H7 (cell line): ENCODE measurements around the gene ELP5. TPM values are rescaled to one million over a fixed set of nuclear protein-coding genes. Genes with fewer than 3 reads are reported as not detected.

ENCODE experiments used
- DNase-seq: peaks from one replicate; pipeline ENCODE4 v3.0.0; 2012
- H3K27me3 ChIP-seq: 2 replicates; pipeline ENCODE4 v1.6.0; 2011; ENCODE audit warnings: mild to moderate bottlenecking, low read length; ENCODE audit not compliant: control insufficient read depth, insufficient read depth
- H3K36me3 ChIP-seq: replicated peaks from 2 replicates; pipeline ENCODE4 v1.5.1; 2011; ENCODE audit warnings: low read length; ENCODE audit not compliant: control insufficient read depth, insufficient read depth
- H3K4me3 ChIP-seq: 2 replicates; pipeline ENCODE4 v1.5.1; 2011; ENCODE audit warnings: low read depth, mild to moderate bottlenecking, control low read depth, low read length, moderate library complexity; ENCODE audit not compliant: insufficient read depth
- total RNA-seq: library from RNA; depleted of rRNA; stranded (reverse); fragments of >200 nt; shearing (Covaris generic); gene quantifications from 2 replicates; pipeline ENCODE4 v1.2.3, GENCODE V29; 2014; rRNA removed

Gene ELP5
- total RNA-seq, 1 experiment from 2014 or later = 77.4 TPM

DNA sequence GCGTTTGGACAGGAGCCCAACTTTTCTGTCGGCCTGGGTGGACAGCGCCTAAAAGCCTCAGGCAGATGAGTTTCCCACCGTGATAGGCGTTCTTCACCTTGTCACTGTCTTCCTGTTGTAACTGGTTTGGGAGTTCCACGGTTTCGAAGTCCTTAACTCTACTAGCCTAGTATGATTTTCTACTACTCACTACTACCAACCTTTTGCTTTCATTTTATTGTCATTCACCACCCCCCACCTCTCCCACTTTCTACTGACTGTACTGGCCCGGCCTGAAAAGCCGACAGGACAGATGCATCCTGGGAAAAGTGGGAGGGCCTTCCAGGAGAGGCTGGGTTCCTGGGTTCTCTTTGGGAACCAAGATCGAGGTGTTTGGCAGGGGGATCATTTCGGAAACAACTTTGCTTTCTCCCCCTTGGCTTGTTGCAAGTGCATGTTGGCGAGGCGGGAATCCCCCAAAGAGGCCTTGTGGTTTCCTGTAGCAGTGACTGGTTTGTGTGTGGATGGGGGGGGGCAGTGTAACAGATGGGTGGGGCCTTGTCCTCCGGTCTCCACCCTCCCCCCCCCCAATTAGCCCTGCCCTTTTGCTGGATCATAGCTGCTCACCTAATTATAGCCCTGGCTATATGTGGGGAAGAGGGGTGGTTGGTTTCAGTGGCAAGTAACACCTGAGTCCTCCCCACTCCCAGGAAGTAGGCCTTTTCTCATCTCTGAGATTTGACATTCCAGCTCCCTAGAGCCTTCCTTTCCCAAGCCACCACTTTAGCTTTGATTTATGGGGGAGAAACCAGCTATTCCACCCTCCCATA, 56.8 kb downstream of the ELP5 start:
- peaks cover 32% of the 10 kb centered on the region for H3K36me3 ChIP-seq
- DNase-seq = peak; percentile 88
- peak overlapping the region; percentile 90 for H3K4me3 ChIP-seq
- H3K27me3 ChIP-seq = no peaks in the 10 kb centered on the region

Other genes with a start within 250 kb of the ELP5 start
- gene RNASEK, start 239.6 kb upstream of the ELP5 start, total RNA-seq = 180 and 238 TPM in 2 replicates
- 4.9 and 8.3 TPM in 2 replicates for gene BCL6B, start 229.2 kb upstream of the ELP5 start, total RNA-seq
- 0.37 and 0.48 TPM in 2 replicates for gene SLC16A13, start 216.2 kb upstream of the ELP5 start, total RNA-seq
- 0.24 and 0.37 TPM in 2 replicates for gene SLC16A11, start 208.1 kb upstream of the ELP5 start, total RNA-seq
- not detected in 2 replicates for gene CLEC10A, start 172.0 kb upstream of the ELP5 start, total RNA-seq
- not detected in 2 replicates for gene ASGR2, start 137.4 kb upstream of the ELP5 start, total RNA-seq
- 12.3 and 15.4 TPM in 2 replicates for gene ASGR1, start 72.8 kb upstream of the ELP5 start, total RNA-seq
- gene DLG4, start 32.4 kb upstream of the ELP5 start, total RNA-seq = 21.0 and 27.6 TPM in 2 replicates
- gene ACADVL, start 32.3 kb upstream of the ELP5 start, total RNA-seq = 362 and 410 TPM in 2 replicates
- 75.0 and 90.9 TPM in 2 replicates for gene DVL2, start 17.7 kb upstream of the ELP5 start, total RNA-seq
- gene PHF23, start 12.8 kb upstream of the ELP5 start, total RNA-seq = 54.9 and 56.2 TPM in 2 replicates
- gene GABARAP, start 9.8 kb upstream of the ELP5 start, total RNA-seq = 185 and 231 TPM in 2 replicates
- gene CTDNEP1, start 481 bp upstream of the ELP5 start, total RNA-seq = 58.8 and 59.9 TPM in 2 replicates
- gene CLDN7, start 10.3 kb downstream of the ELP5 start, total RNA-seq = 30.8 and 40.8 TPM in 2 replicates
- 3.8 and 6.6 TPM in 2 replicates for gene SLC2A4, start 29.5 kb downstream of the ELP5 start, total RNA-seq
- 12.2 and 21.8 TPM in 2 replicates for gene YBX2, start 42.4 kb downstream of the ELP5 start, total RNA-seq
- gene EIF5A, start 55.4 kb downstream of the ELP5 start, total RNA-seq = 865 and 1,116 TPM in 2 replicates
- 52.8 and 60.2 TPM in 2 replicates for gene GPS2, start 63.1 kb downstream of the ELP5 start, total RNA-seq
- gene NEURL4, start 77.1 kb downstream of the ELP5 start, total RNA-seq = 33.5 and 34.1 TPM in 2 replicates
- 17.8 and 34.5 TPM in 2 replicates for gene ACAP1, start 84.3 kb downstream of the ELP5 start, total RNA-seq
- 1.1 and 2.2 TPM in 2 replicates for gene KCTD11, start 99.9 kb downstream of the ELP5 start, total RNA-seq
- gene TMEM95, start 102.9 kb downstream of the ELP5 start, total RNA-seq = not detected in 2 replicates
- 7.0 and 8.9 TPM in 2 replicates for gene TNK1, start 128.9 kb downstream of the ELP5 start, total RNA-seq
- 26.5 and 27.8 TPM in 2 replicates for gene PLSCR3, start 142.3 kb downstream of the ELP5 start, total RNA-seq
- 280 and 385 TPM in 2 replicates for gene TMEM256, start 151.9 kb downstream of the ELP5 start, total RNA-seq
- 11.6 and 15.7 TPM in 2 replicates for gene NLGN2, start 155.6 kb downstream of the ELP5 start, total RNA-seq
- not detected in 2 replicates for gene SPEM1, start 168.1 kb downstream of the ELP5 start, total RNA-seq
- gene SPEM2, start 173.4 kb downstream of the ELP5 start, total RNA-seq = not detected in 2 replicates
- gene SPEM3, start 176.6 kb downstream of the ELP5 start, total RNA-seq = not detected in 2 replicates
- gene TMEM102, start 183.2 kb downstream of the ELP5 start, total RNA-seq = 14.5 and 15.8 TPM in 2 replicates
- 12.5 and 20.7 TPM in 2 replicates for gene FGF11, start 187.3 kb downstream of the ELP5 start, total RNA-seq
- 6.6 and 6.8 TPM in 2 replicates for gene CHRNB1, start 192.8 kb downstream of the ELP5 start, total RNA-seq
- 9.0 and 10.4 TPM in 2 replicates for gene ZBTB4, start 227.4 kb downstream of the ELP5 start, total RNA-seq
- not detected in 2 replicates for gene SLC35G6, start 229.2 kb downstream of the ELP5 start, total RNA-seq
- 46.1 and 48.6 TPM in 2 replicates for gene POLR2A, start 232.2 kb downstream of the ELP5 start, total RNA-seq